GM18858 (cell line): Measurements from ENCODE around the gene MAPK11.

Source experiments
- ATAC-seq: cut with Tn5 transposase; IDR thresholded peaks from one replicate; pipeline ENCODE4 v1.9.1; 2021; ENCODE audit not compliant: unreplicated experiment

The MAPK11 gene

DNA sequence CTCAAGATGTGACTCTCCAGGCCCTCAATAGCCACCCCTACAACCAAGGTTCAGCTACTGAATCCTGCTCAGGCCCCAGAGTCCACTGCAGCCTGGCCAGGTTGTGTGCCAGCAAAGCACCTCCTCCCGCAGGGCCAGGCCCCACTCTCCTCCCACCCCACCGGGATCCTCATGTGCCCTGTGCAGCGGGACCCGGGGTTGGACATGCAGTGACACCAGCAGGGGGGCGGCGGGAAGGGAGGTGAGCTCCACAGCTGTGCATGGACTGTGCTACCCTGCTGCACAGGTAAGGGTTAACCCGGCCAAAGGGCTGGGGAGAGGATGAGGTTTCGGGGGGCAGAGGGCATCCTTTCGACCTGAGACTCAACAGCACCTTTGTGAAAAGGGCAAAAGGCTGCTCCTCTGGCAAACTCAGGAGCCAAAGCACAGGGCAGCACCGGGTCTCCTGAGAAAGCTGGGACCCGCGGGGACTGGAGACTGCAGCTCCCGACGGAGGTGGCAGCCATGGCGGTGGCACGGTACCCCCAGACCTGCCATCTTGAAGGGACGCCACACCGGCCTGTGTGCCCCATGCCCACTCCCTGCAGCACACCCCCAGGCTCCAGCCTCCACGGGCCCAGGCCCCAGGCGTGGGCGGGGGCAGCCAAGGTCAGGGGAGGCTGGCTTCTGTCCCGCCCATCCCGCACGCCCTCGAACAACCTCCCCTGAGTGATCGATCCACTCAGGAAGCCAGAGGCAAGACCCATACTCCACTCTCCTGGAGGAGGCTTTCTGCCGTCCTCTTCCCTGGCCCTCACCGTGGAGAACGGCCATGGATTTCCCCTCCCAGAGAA, 26.7 kb upstream of the MAPK11 start:
- no peak for ATAC-seq

DNA sequence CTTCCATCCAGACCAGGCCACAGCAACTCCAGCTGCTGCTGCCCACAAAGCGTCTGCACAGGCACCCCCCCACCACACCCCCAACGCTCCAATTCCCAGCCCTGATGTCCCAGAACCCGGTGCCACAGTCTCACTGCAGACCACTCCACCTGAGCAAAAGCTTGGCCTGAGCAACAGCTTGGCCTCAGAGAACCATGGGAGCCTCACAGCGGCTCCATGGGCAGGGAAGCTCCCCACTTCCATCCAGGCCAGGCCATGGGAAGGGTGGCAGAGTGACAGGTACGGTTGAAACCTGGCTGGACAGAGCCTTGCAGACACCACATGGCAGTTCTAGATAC, 24.1 kb upstream of the MAPK11 start:
- ATAC-seq, result no peak

DNA sequence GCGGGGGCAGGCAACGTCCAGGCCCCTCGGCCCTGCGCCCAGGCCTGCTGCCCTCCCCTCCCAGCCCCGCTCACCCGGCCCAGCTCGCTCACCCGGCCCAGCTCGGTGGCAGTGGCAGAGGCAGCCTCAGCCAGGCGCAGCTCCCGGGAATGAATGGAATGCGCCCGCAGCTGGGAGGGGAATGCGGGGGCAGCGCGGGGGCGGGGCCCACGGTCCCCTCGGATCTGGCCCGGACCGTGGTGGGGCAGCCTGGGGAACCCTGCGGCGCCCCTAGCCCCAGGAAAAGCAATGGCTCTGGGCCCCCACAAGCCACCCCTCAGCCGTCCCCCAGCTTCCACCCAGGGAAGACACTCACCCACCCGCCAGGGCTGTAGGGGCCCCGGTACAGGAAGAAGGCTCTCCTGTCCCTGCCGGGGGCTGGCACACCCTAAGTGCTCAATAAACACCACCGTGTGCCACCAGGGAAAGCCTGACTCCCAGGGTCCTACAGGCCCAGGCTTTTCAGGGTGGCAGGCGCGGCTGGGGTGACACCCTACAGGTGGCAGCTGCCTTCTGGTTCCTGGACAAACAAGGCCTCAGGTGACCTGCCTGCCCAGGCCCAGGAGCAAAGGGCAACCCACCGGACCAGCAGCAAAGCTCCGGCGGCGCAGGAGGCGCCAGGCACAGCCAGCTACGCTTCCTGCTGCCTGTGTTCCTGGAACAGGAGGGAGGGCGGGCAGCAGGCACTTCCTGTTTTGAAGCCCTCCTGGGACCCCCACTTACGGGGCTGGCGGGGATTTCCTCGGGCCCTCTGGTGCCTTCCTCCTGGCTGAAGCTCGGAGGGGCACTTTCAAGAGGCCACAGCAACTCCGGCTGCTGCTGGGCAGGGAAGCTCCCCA, 23.5 kb upstream of the MAPK11 start:
- no peak for ATAC-seq

- no peak for ATAC-seq
These were observed 22.7 kb upstream of the MAPK11 start for GRCh38 chr22:50292643-50293440.

- no peak for ATAC-seq
These were observed 19.9 kb upstream of the MAPK11 start for GRCh38 chr22:50289942-50290630.

DNA sequence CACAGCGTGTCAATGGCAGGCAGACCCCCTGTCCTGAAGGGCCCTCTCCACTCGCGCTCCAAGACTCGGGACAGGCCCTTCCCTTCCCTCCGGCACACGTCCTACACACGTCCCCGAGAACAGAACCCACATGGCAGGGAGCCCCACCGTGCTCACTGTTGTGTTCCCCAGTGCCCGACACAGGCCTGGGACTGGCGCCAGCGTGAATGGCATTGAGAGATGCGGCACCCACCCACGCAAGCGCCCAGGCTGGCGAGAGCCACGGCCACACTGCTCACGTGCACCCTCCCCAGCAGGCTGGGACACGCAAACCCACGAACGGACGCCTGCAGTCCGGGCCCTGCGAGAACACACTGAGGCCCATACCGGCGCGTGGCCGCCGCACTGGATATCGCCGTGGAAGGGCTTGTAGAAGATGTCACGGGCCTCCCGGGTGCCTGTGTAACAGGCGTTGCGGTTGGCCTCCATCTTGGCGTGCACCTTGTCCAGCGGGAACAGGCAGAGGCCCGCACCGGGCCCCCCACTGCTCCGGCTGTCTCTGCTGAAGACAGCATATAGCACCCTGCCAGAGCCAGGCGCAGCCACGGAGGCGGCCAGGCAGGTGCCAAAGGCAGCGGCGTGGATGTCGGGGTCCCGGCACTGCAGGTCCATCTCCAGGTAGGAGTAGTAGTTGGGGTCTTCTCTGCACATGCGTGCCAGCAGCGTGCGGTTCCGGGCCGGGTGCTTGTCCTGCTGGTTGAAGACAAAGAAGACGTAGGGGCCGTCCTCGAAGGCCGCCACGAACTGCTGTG, 19.2 kb upstream of the MAPK11 start:
- ATAC-seq, result no peak

DNA sequence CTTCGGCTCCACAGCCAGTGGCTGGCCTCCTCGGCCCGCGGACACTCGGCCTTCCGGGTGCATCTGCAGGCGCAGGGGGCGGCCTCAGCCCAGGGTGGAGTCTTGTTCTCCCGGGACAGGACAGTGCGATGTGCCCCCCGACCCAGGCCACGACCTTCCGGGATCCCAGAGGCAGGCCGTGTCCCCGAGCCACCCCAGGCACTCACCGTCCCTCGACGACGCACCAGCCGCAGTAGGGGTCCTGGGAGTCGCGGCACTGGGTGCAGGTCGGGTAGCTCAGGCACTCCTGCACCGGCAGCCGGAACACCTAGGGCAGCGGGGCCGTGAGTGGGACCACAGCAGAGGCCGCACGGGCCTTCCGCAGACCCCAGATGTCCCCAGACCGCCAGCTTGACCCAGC, 17.6 kb upstream of the MAPK11 start:
- ATAC-seq, result no peak

DNA sequence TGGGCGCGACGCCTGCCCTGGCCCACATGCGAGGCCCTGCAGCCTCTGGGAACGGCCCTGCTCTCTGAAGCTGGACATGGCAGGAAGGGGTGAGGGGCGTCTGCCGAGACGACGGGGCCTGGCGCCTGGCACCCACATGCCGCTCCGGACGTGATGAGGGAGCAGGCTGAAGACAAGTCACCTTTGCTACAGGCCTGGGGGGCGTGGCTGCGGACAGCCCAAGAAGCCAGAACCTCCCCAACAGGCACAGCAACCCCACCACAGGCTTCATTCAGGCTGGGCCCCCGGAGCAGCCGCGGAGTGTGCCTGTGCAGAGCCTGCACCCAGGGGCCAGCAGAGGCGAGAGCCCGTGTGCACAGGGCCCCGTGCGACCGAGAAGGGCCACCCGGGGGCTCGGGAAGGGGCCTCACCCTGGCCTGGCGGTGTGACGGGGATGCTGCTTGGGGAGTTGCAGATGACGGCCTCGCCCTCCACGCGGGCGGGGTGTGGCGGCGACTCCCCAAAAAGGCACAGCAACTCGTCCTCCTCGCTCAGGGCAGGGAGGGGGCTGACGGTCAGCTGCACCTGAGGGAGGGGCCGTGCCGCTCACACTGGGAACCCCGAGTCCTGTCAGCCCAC, 16.6 kb upstream of the MAPK11 start:
- ATAC-seq, result no peak

DNA sequence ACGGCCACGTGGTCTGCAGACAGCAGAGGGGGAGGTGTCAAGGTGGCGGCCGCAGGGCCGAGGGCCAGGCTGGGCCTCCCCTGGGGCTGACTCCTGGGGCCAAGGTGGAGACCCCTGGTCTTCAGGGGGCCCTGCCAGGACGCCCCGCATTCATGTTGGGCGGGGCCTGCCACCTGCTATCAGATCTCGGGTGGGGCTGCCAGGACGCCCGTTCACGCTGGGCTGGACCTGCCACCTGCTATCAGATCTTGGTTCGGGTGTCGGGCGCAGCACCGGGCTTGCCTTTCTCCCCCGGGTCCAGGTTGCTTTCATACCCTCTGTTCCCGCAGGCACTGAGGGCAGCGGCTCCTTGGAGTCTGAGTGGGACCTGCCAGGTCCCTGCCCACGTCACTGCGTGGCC, 16.1 kb upstream of the MAPK11 start:
- ATAC-seq, result no peak

DNA sequence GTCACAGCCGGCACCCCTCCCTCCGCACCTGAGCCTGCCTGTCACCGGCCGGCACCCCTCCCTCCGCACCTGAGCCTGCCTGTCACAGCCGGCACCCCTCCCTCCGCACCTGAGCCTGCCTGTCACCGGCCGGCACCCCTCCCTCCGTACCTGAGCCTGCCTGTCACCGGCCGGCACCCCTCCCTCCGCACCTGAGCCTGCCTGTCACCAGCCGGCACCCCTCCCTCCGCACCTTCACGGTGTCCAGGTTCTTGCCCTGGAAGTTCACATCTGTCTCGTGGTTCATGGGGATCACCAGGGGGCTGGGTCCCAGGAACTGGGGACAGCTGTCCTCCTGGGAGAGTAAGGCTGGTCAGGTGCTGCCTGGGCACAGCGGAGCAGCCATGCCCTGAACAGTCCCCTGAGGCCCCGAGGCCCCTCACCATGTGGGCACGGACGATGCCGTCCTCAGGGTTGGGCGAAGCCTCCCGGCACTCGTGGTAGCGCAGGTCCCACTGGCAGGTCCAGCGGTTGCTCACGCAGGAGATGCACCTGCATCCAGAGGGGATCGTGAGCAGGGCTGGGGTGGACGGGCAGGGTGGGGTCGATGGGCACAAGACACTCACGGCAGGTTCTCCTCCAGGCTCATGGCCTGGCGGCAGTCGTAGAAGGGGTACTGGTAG, 15.5 kb upstream of the MAPK11 start:
- ATAC-seq, result no peak

- ATAC-seq, result no peak
These were observed 14.3 kb upstream of the MAPK11 start for GRCh38 chr22:50284479-50284878.

DNA sequence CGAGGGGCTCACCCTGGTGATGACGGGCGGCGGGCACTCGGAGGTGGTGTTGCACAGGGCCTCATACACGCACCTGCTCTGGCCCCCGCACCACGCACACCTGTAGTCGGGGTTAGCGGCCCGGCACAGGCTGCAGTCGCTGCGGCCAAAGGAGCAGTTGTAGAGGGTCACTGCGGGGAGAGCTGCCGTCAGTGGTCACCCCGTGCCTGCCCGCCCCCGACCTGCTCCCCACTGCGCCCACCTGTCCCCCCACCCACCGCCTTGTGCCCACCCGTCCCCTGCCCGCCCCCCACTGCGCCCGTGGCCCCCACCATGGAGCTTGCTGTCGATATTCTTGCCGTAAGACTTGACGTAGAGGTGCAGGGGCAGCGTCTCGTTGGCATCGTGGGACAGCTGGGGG, 13.6 kb upstream of the MAPK11 start:
- ATAC-seq, result no peak

DNA sequence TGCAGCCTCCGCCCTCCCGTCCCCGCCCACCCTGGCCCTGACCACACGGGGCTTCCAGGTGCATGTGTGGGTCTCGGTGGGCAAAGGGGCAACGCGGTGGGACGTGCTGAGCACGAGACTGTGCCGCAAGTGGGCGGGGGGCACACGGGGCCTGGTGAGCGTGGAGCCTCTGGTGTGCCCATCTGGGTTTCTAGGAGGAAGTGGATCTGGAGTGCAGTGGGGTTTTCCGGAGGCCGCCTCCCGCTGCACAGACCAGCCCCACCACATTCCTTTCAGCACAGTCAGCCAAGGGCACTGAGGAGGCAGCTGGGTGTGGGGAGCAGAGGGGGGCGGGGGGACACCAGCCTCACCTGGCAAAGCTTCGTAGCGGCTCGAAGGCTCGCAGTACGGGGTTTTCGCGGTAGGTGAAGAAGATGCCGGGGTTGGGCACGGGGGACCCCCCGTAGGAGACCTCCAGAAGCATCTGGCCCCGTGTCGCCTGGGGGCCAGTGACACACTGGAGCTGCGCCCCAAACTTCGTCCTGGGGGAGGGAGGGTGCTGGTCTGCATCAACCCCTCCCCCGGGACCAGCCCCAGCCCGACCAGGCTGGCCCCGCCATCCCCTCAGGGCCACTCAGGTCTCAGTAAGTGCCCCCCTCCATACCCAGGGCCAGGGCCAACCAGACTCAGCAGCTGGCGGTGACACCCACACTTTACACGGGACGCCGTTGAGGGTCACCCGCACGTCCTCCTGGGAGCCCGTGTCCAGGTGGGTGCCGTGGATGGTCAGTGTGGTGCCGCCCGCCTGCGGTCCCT, 12.4 kb upstream of the MAPK11 start:
- ATAC-seq, result no peak

DNA sequence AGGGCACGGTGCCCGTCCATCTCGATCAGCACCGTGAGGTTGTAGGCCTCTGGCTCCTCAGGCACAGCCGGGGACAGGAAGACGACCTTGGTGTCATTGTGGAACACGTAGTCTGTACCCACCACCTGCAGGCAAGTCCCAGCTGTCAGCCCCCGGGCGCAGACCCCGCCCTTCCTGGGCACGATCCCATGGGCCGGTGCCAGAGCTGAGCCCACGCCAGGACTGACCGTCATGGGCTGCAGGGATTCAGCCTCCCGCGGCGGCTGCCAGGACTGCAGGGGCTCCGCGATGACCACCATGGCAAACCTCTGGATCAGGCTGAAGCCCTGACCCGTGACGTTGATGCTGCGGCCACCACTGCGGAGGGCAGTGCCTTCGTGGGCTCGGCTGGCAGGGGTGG, 11.8 kb upstream of the MAPK11 start:
- no peak for ATAC-seq

GRCh38 chr22:50281384-50281760, 11.2 kb upstream of the MAPK11 start:
- no peak for ATAC-seq

DNA sequence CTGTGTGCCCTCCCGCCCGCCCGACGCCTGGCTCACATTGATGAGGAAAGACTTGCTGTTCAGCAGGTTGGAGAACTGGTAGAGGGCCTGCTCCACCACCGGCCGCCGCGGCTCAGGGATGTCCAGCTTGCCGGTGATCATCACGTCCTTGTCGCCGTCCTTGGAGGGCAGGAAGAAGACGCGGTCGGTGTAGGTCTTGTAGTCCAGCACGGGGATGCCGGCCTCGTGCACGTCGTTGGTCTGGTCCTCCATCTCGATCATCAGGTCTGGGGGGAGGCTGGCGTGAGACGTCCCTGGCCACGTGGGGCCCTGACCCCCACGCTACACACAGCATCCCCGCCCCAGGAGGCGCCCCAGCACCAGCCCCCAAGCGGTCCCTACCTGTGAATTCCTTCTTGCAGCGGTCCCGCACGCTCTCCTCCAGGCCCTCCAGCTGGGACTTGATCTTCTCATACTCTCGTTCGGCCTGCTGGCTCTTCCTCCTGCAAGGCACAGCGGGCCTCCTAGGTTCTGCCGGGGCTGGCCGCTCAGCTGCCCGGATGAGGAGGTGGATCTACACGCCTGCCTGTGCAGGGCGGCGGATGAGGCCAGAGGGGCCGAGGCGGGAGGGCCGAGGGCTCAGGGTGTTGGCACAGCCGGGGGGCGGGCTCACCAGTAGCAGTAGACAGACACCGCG, 10.7 kb upstream of the MAPK11 start:
- no peak for ATAC-seq

- ATAC-seq, result no peak
These were observed 10.0 kb upstream of the MAPK11 start for GRCh38 chr22:50280022-50280707.
